Stimulated activated CD8-positive, alpha-beta memory T cell treated with anti-CD3 and anti-CD28 coated beads, Interleukin-4, amount 100 ng/mL, for 1 hour (primary cell): ENCODE results near the gene INHBB.

Experiments used
- DNase-seq, 2 donors: peaks; one replicate each; pipeline ENCODE4 v3.0.0-alpha.2; 2020; ENCODE audit warnings: low read depth in 2 of 2, low spot score in 1 of 2

Gene INHBB

GRCh38 chr2:120354935-120355779, 9.2 kb downstream of the INHBB start:
- no peak for DNase-seq

- DNase-seq, result no peak
Observed at GRCh38 chr2:120355780-120356266, 9.9 kb downstream of the INHBB start.

GRCh38 chr2:120357768-120358167, 11.8 kb downstream of the INHBB start:
- DNase-seq, result no peak

GRCh38 chr2:120358734-120359465, 13.0 kb downstream of the INHBB start:
- no peak for DNase-seq

GRCh38 chr2:120360307-120360855, 14.4 kb downstream of the INHBB start:
- no peak for DNase-seq

GRCh38 chr2:120362926-120363325, 17.0 kb downstream of the INHBB start:
- no peak for DNase-seq

GRCh38 chr2:120365236-120365793, 19.4 kb downstream of the INHBB start:
- no peak for DNase-seq

- DNase-seq, result no peak
Observed at GRCh38 chr2:120366698-120367097, 20.8 kb downstream of the INHBB start.

- no peak for DNase-seq
Observed at GRCh38 chr2:120367221-120367620, 21.3 kb downstream of the INHBB start.

GRCh38 chr2:120367649-120368048, 21.7 kb downstream of the INHBB start:
- DNase-seq, result no peak

GRCh38 chr2:120368086-120368485, 22.1 kb downstream of the INHBB start:
- DNase-seq, result no peak

GRCh38 chr2:120369250-120369649, 23.3 kb downstream of the INHBB start:
- no peak for DNase-seq

- DNase-seq, result no peak
Observed at GRCh38 chr2:120371969-120372625, 26.2 kb downstream of the INHBB start.

- no peak for DNase-seq
Observed at GRCh38 chr2:120372816-120373215, 26.9 kb downstream of the INHBB start.

- no peak for DNase-seq
Observed at GRCh38 chr2:120373424-120373823, 27.5 kb downstream of the INHBB start.

- no peak for DNase-seq
Observed at GRCh38 chr2:120374821-120375220, 28.9 kb downstream of the INHBB start.

GRCh38 chr2:120375251-120376020, 29.5 kb downstream of the INHBB start:
- DNase-seq, result no peak

GRCh38 chr2:120376101-120376500, 30.2 kb downstream of the INHBB start:
- no peak for DNase-seq

GRCh38 chr2:120376679-120377640, 31.0 kb downstream of the INHBB start:
- no peak for DNase-seq
